SK-N-SH (cell line): ENCODE results near the gene RICTOR.

Experiments used
- CTCF ChIP-seq: fragments of 200-600 bp; sonication (generic); IDR thresholded peaks from 2 replicates; pipeline ENCODE4 v1.6.1; 2017; ENCODE audit warnings: antibody characterized with exemption, mild to moderate bottlenecking, moderate library complexity
- MAX ChIP-seq: IDR thresholded peaks from 2 replicates; pipeline ENCODE4 v1.4.0; 2012; ENCODE audit warnings: low read depth
- MXI1 ChIP-seq: IDR thresholded peaks from 2 replicates; pipeline ENCODE4 v1.6.1; 2012; ENCODE audit warnings: mild to moderate bottlenecking, low read depth, low read length, improper control_type of control experiment
- TCF12 ChIP-seq: IDR thresholded peaks from 2 replicates; pipeline ENCODE4 v1.4.0; 2012

- no peak for TF ChIP-seq TCF12
- TF ChIP-seq CTCF: no peak
- no peak for TF ChIP-seq MAX
- TF ChIP-seq MXI1: no peak
Measured at GRCh38 chr5:38936269-38936668, 137.9 kb downstream of the RICTOR start.
